ENCODE results near the gene NUB1.

GRCh38 chr7:151311294-151311864 is 30.2 kb upstream of the NUB1 start:
- TF ChIP-seq CTCF (IDR thresholded peaks at IDR 0.05) (no peak), POLR2A (IDR thresholded peaks at IDR 0.05) (no peak)

Measured in heart left ventricle (tissue), 13 donors.